Upper lobe of left lung (tissue), 6 donors: ENCODE data around the gene FDX1. TPM values are rescaled to one million over a fixed set of nuclear protein-coding genes. Genes with fewer than 3 reads are reported as not detected.

Source experiments
- ATAC-seq, 2 donors: fragments of 200-7000 bp; cut with Tn5 transposase; one replicate each; pipeline ENCODE4 v1.9.1; 2022; ENCODE audit warnings: mild to moderate bottlenecking in 2 of 2, moderate library complexity in 2 of 2; ENCODE audit not compliant: low FRiP score in 2 of 2
- DNase-seq, 2 donors: peaks; one replicate each; pipeline ENCODE4 v3.0.0-alpha.2; 2019 to 2020
- H3K27ac ChIP-seq, 4 donors: fragments of 200-600 bp; sonication (generic); one replicate each; pipeline ENCODE4 v1.5.1; 2016 to 2019
- H3K27me3 ChIP-seq, 4 donors: fragments of 200-600 bp; sonication (generic); one replicate each; pipeline ENCODE4 v1.5.1; 2017 to 2019
- H3K36me3 ChIP-seq, 4 donors: fragments of 200-600 bp; sonication (generic); one replicate each; pipeline ENCODE4 v1.5.1; 2016 to 2019
- H3K4me1 ChIP-seq, 4 donors: fragments of 200-600 bp; sonication (generic); one replicate each; pipeline ENCODE4 v1.5.1; 2018 to 2019
- H3K4me3 ChIP-seq, 4 donors: fragments of 200-600 bp; sonication (generic); one replicate each; pipeline ENCODE4 v1.5.1; 2017 to 2019; ENCODE audit warnings: mild to moderate bottlenecking in 2 of 4, moderate library complexity in 1 of 4
- H3K9me3 ChIP-seq, 4 donors: fragments of 200-600 bp; sonication (generic); one replicate each; pipeline ENCODE4 v1.5.1; 2018 to 2019
- EP300 ChIP-seq, 4 donors: sonication (generic); formaldehyde crosslinking; IDR thresholded peaks; one replicate each; pipeline ENCODE4 v1.5.1; 2017; ENCODE audit warnings: antibody characterized with exemption in 4 of 4, control low read depth in 2 of 4
- POLR2A ChIP-seq, 4 donors: fragments of 450-650 bp; IDR thresholded peaks; one replicate each; pipeline ENCODE4 v1.5.1; 2016 to 2017; ENCODE audit warnings: antibody characterized with exemption in 4 of 4, mild to moderate bottlenecking in 2 of 4
- POLR2AphosphoS5 ChIP-seq, 2 donors: sonication (generic); formaldehyde crosslinking; IDR thresholded peaks; one replicate each; pipeline ENCODE4 v1.5.1; 2017; ENCODE audit warnings: antibody characterized with exemption in 2 of 2
- WGBS, 2 donors: methylation state at CpG; one replicate each; pipeline ENCODE4 v1.1.5; 2017 to 2018; 5-methylcytosine and 5-hydroxymethylcytosine counted together
- total RNA-seq, 6 donors: library from RNA; depleted of rRNA in 4 of 6; stranded (reverse); fragments of >200 nt in 4 of 6; gene quantifications; one replicate each; pipeline versions ENCODE4 v1.1.0 to v1.2.1, GENCODE V29; 2016 to 2021
- TF ChIP-seq, protein P1 (sequence below), 6 experiments: fragments of 450-650 bp in 4 of 6; fragments of 200-600 bp in 2 of 6; sonication (generic) in 2 of 6; IDR thresholded peaks; one replicate each; pipeline ENCODE4 v1.5.1; 2016 to 2019; ENCODE audit warnings: antibody characterized with exemption in 6 of 6
- donor health status: DM: no; HTN: no; CAD: no; lungs with moderate emphysema.
- donor health status: DM: no; HTN: yes; CAD: no; lungs with severe emphysema.

The FDX1 gene
- total RNA-seq, 6 donors from 2014 or later: 14.7 to 26.0 (median 18.8) TPM

DNA sequence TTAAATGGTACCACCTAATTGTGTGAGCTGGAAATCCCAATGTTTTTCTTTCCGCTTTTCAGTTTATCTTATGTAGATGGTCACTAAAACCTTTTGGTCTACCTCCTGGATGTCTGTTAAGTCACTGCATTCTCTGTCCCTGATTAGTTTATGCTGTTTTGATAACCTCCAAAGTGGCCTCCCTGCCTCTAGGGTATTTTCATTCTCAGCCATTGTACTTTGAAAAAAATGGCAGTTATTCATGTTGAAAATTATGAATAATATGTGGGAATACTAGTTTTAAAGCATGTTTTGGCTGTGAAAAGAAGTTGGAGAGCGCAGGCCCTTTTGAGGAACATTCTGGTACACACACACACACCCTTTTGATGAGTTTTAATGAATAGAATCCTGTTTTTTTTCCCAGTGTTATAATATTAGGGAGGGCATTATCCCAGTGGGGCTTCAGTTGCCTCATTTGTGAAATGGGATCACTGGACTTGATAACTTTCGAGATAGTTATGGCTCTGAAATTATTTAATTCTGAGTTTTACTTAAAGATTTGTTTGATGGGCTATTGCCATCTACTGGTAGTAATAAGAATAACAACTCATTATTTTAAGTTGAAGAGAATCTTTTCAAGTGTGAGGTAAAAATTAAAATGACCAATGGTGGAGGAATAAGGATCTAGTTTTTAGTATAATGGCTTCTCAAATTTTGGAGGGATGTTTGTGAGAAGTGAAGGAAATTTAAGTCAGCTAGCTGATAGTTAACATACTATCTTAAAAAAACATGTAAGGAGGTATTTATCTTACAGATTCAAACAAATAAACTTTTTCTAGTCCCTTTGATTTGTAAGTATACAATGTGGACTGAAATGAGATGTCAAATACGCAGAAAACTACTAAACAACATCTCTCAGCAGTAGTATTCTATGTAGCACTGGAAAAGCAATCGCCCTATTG, 3.9 kb downstream of the FDX1 start:
- TF ChIP-seq, protein P1, sequence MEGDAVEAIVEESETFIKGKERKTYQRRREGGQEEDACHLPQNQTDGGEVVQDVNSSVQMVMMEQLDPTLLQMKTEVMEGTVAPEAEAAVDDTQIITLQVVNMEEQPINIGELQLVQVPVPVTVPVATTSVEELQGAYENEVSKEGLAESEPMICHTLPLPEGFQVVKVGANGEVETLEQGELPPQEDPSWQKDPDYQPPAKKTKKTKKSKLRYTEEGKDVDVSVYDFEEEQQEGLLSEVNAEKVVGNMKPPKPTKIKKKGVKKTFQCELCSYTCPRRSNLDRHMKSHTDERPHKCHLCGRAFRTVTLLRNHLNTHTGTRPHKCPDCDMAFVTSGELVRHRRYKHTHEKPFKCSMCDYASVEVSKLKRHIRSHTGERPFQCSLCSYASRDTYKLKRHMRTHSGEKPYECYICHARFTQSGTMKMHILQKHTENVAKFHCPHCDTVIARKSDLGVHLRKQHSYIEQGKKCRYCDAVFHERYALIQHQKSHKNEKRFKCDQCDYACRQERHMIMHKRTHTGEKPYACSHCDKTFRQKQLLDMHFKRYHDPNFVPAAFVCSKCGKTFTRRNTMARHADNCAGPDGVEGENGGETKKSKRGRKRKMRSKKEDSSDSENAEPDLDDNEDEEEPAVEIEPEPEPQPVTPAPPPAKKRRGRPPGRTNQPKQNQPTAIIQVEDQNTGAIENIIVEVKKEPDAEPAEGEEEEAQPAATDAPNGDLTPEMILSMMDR (IDR thresholded peaks at IDR 0.05): peak; percentile 40 to 68 (median 56)
- TF ChIP-seq POLR2AphosphoS5 (IDR thresholded peaks at IDR 0.05): no peak
- WGBS, 2 donors: 59% methylated on average over 5 of the region's 5 CpGs

DNA sequence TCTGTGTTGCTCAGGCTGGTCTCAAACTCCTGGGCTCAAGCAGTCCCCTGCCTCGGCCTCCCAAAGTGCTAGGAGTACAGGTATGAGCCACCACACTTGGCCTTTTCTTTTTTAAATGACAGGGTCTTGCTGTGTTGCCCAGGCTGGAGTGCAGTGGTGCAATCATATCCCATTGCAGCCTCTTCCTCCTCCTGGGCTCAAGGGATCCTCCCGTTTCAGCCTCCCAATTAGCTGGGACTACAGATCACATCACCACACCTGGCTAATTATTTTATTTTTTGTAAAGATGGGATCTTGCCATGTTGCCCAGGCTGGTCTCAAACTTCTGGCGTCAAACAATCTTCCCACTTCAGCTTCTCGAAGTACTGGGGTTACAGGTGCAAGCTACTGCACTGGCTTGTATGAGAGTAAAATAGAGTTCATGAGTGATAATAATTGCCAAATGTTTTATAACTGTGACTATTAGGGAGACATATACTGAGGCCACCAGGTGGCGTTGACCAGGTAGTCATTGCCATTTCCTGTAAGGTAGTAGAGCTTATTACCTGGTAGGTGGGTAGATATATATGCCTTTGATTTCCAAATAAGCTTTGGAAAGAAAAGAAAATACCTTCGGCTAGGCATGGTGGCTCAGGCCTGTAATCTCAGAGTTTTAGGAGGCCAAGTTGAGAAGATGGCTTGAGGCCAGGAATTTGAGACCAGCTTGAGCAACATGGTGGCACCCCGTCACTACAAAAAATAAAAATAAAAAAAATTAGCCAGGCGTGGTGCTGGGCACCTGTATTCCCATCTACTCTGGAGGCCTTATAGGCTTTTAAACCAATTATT, 5.4 kb downstream of the FDX1 start:
- H3K36me3 ChIP-seq: peaks cover 0 to 17% (median 3%) of the 10 kb centered on the region in 4 donors
- ATAC-seq (no peak), DNase-seq (peak in 1 of 2 donors; percentile 38)
- H3K9me3 ChIP-seq: no peaks in the 10 kb centered on the region
- TF ChIP-seq POLR2A (IDR thresholded peaks at IDR 0.05): no peak
- TF ChIP-seq, protein P1 (IDR thresholded peaks at IDR 0.05): peak in 3 of 6 experiments; percentile 24 to 32 (median 32)
- no peak overlapping the region for H3K27ac ChIP-seq
- peaks cover 25 to 41% (median 28%) of the 10 kb centered on the region in 4 donors for H3K4me1 ChIP-seq
- 77 to 83% methylated on average over 8 of the region's 8 CpGs for WGBS, 2 donors
- no peak overlapping the region for H3K4me3 ChIP-seq
- no peaks in the 10 kb centered on the region for H3K27me3 ChIP-seq

More for the DNA sequence above, 3.9 kb downstream of the FDX1 start:
- Histone ChIP-seq H3K4me3 (no peak overlapping the region), H3K27ac (peak overlapping the region in 2 of 4 donors; percentile 4 to 23), H3K27me3 (no peaks in the 10 kb centered on the region), H3K9me3 (no peaks in the 10 kb centered on the region), H3K36me3 (peaks cover 0 to 12% (median 0%) of the 10 kb centered on the region in 4 donors), H3K4me1 (peaks cover 25 to 48% (median 31%) of the 10 kb centered on the region in 4 donors)
- DNase-seq (no peak), ATAC-seq (no peak)

DNA sequence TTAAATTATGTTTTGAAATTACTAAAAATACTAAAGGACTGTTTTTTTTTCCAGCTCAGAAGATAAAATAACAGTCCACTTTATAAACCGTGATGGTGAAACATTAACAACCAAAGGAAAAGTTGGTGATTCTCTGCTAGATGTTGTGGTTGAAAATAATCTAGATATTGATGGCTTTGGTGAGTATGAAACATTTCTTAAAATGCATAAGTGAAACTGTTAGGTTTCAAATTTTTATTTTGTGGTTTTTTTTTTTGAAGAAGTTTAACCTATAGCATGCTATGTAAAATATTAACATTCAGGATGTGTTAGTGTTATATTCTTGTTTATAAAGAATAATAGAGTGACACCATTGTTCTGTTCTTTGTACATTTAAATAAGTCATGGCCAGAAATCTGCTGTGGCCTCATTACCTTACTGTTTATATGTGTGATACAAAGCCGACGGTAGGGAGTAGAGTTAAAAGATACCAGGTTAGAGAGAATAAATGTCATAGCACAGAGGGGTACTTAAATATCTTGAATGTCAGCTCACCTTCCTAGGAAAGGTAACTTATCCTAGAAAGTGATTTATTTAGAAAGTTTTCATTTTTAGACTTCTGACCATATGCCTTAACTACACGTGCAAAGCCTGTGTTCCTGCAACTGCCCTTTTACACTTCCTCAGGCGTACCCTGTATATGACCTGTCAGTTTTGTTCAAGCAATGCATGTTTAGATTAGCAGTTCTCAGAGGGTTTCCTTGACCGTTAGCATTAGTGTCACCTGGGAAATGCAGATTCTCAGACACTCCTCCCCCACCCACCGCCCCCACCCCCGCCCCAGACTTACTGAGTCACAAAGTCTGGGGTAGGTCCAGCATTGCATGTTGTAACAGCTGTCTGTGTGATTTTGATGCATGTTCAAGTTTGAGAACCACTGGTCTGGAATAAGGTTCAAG, 6.3 kb downstream of the FDX1 start:
- ATAC-seq (peak in 1 of 2 donors; percentile 24), DNase-seq (no peak)
- Histone ChIP-seq H3K4me1 (peaks cover 25 to 41% (median 28%) of the 10 kb centered on the region in 4 donors), H3K4me3 (no peak overlapping the region), H3K9me3 (no peaks in the 10 kb centered on the region), H3K27ac (no peak overlapping the region), H3K27me3 (no peaks in the 10 kb centered on the region), H3K36me3 (peaks cover 0 to 20% (median 3%) of the 10 kb centered on the region in 4 donors)
- TF ChIP-seq, protein P1 (IDR thresholded peaks at IDR 0.05): no peak
- TF ChIP-seq POLR2AphosphoS5 (IDR thresholded peaks at IDR 0.05) (no peak), EP300 (IDR thresholded peaks at IDR 0.05) (no peak), POLR2A (IDR thresholded peaks at IDR 0.05) (no peak)
- WGBS, 2 donors: 55 to 62% methylated on average over 7 to 8 of the region's 8 CpGs

DNA sequence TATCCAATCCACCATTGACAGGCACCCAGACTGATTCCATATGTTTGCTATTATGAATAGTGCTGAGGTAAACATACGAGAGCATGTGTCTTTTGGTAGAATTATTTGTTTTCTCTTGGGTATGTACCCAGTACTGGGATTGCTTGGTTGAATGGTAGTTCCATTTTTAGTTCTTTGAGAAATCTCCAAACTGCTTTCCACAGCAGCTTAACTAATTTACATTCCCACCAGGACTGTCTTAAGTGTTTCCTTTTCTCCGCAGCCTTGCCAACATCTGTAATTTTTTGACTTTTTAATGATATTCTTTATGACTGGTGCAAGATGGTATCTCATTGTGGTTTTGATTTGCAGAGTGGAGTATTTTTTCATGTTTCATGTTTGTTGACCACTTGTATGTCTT, 8.3 kb downstream of the FDX1 start:
- Histone ChIP-seq H3K27ac (no peak overlapping the region), H3K4me3 (no peak overlapping the region), H3K4me1 (peaks cover 12 to 23% (median 15%) of the 10 kb centered on the region in 4 donors), H3K27me3 (no peaks in the 10 kb centered on the region), H3K36me3 (peaks cover 0 to 30% (median 3%) of the 10 kb centered on the region in 4 donors), H3K9me3 (no peaks in the 10 kb centered on the region)
- DNase-seq (no peak), ATAC-seq (no peak)
- WGBS, 2 donors: 81 to 84% methylated on average over 2 of the region's 2 CpGs
- TF ChIP-seq EP300 (IDR thresholded peaks at IDR 0.05): no peak
- no peak for TF ChIP-seq POLR2AphosphoS5 (IDR thresholded peaks at IDR 0.05)
- TF ChIP-seq, protein P1 (IDR thresholded peaks at IDR 0.05): no peak
- TF ChIP-seq POLR2A (IDR thresholded peaks at IDR 0.05): no peak
